Liver (tissue), 3 donors: ENCODE measurements around the gene C1QTNF1.

Source experiments
- ATF3 ChIP-seq: IDR thresholded peaks from 2 replicates; pipeline ENCODE4 v1.6.1; 2016; ENCODE audit warnings: antibody characterized with exemption
- CTCF ChIP-seq: fragments of 150-350 bp; IDR thresholded peaks from 2 replicates; pipeline ENCODE4 v1.5.1; 2017; ENCODE audit warnings: improper control_type of control experiment, low read depth, low read length; ENCODE audit not compliant: missing input control
- EGR1 ChIP-seq, 2 donors: IDR thresholded peaks; 2 replicates each; pipeline ENCODE4 v1.6.1; 2016 to 2018; ENCODE audit warnings: antibody characterized with exemption in 2 of 2, low read depth in 2 of 2
- GABPA ChIP-seq, 2 donors: IDR thresholded peaks in 1 of 2; conservative IDR thresholded peaks in 1 of 2; 2 replicates each; pipeline ENCODE4 v1.6.1; 2016; ENCODE audit warnings: antibody characterized with exemption in 2 of 2, mild to moderate bottlenecking in 1 of 2, moderate library complexity in 1 of 2
- HNF4G ChIP-seq: IDR thresholded peaks from 2 replicates; pipeline ENCODE4 v1.6.1; 2016; ENCODE audit warnings: antibody characterized with exemption
- JUND ChIP-seq, 2 donors: IDR thresholded peaks; 2 replicates each; pipeline ENCODE4 v1.6.1; 2016; ENCODE audit warnings: antibody characterized with exemption in 2 of 2
- MAX ChIP-seq: IDR thresholded peaks from 2 replicates; pipeline ENCODE4 v1.6.1; 2016; ENCODE audit warnings: antibody characterized with exemption
- RAD21 ChIP-seq, 2 donors: IDR thresholded peaks; 2 replicates each; pipeline ENCODE4 v1.6.1; 2016; ENCODE audit warnings: antibody characterized with exemption in 2 of 2, mild to moderate bottlenecking in 2 of 2
- REST ChIP-seq: IDR thresholded peaks from 2 replicates; pipeline ENCODE4 v1.6.1; 2016; ENCODE audit warnings: antibody characterized with exemption, mild to moderate bottlenecking
- RXRA ChIP-seq, 2 donors: IDR thresholded peaks; 2 replicates each; pipeline ENCODE4 v1.6.1; 2017 to 2018; ENCODE audit warnings: antibody characterized with exemption in 2 of 2, mild to moderate bottlenecking in 1 of 2
- SP1 ChIP-seq: IDR thresholded peaks from 2 replicates; pipeline ENCODE4 v1.6.1; 2018; ENCODE audit warnings: antibody characterized with exemption, mild to moderate bottlenecking
- TAF1 ChIP-seq: conservative IDR thresholded peaks from 2 replicates; pipeline ENCODE4 v1.6.1; 2016; ENCODE audit warnings: antibody characterized with exemption, mild to moderate bottlenecking
- YY1 ChIP-seq: IDR thresholded peaks from 2 replicates; pipeline ENCODE4 v1.6.1; 2016; ENCODE audit warnings: antibody characterized with exemption, mild to moderate bottlenecking
- ZBTB33 ChIP-seq: IDR thresholded peaks from 2 replicates; pipeline ENCODE4 v1.6.1; 2016; ENCODE audit warnings: antibody characterized with exemption
- donor health status: healthy.
- donor health status: healthy.

GRCh38 chr17:78979780-78980623 is 44.0 kb upstream of the C1QTNF1 start, which contains the start of gene LGALS3BP:
- TF ChIP-seq REST (no peak), CTCF (peak; percentile 0), GABPA (IDR thresholded peaks at IDR 0.05 in 1 of 2, conservative IDR thresholded peaks at IDR 0.05 in 1 of 2) (no peak), SP1 (peak; percentile 38), ZBTB33 (no peak), ATF3 (no peak), MAX (no peak), JUND (IDR thresholded peaks at IDR 0.05) (no peak), RAD21 (IDR thresholded peaks at IDR 0.05) (peak in 1 of 2 donors; percentile 21), YY1 (no peak), TAF1 (peak; percentile 71), EGR1 (IDR thresholded peaks at IDR 0.05; ENCODE audit: low read depth in 2 of 2) (no peak), RXRA (IDR thresholded peaks at IDR 0.05) (no peak), HNF4G (no peak)
